HG03442 (cell line): ENCODE data around the gene C2orf74.

Experiments used
- ATAC-seq: cut with Tn5 transposase; IDR thresholded peaks from one replicate; pipeline ENCODE4 v1.9.1; 2021; ENCODE audit warnings: mild to moderate bottlenecking, moderate library complexity; ENCODE audit not compliant: unreplicated experiment

C2orf74 gene

DNA sequence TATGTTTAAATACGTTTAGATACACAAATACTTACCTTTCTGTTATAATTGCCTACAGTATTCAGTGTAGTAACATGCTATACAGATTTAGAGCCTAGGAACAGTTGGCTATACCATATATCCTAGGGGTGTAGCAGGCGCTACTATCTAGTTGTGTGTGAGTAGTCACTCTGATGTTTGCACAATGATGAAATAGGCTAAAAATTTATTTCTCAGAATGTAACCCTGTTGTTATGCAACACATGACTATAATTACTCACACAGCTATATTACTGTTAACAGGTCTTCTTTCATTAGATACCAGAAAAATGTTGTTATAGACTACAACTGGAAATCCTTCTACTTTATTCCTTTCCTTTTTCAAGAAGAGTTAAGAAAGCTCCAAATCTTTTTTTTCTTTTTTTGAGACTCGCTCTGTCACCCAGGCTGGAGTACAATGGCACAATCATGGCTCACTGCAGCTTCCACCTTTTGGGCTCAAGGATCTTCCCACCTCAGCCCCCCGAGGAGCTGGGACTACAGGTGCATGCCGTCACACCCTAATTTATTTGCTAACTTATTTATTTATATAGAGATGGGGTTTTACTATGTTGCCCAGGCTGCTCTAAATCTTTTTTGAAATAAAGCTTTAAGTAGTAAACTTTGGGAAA is 48.5 kb downstream of the C2orf74 start:
- ATAC-seq: no peak

DNA sequence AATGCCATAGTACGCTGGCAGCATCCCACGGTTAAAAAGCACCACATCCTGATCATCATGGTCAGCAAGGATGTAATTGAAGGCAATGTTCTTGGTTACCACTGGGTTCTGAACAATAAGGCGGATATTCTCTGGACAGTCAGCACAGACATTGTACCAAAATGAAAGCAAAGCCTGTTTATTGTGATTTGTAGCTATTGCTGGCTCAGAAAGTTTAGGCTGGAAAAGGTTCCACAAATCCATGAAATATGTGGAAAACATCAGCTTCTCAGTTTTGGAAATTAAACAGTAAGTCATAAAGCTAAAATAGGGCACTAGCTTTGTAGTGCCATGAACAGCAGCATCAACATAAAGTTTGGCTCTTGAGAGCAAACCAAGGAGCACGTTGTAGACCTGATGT is 52.2 kb downstream of the C2orf74 start:
- no peak for ATAC-seq
